Epithelial cell of proximal tubule (primary cell): ENCODE measurements around the gene SPINT2. TPM values are rescaled to one million over a fixed set of nuclear protein-coding genes. Genes with fewer than 3 reads are reported as not detected.
A peak's percentile ranks its signal among the peaks of the same experiment; 100 is the strongest.

Source experiments
- DNase-seq: peaks from one replicate; pipeline ENCODE4 v3.0.0-alpha.2; 2011; ENCODE audit warnings: low read depth
- H3K4me3 ChIP-seq: 2 replicates; pipeline ENCODE4 v1.5.1; 2011; ENCODE audit warnings: low read depth, mild to moderate bottlenecking, low read length
- total RNA-seq: library from RNA; depleted of rRNA; stranded (reverse); fragments of >200 nt; gene quantifications from 2 replicates; pipeline ENCODE4 v1.2.3, GENCODE V29; 2015
- TF ChIP-seq, protein P1 (sequence below): conservative IDR thresholded peaks from 2 replicates; pipeline ENCODE4 v1.5.1; 2012; ENCODE audit warnings: low read depth, mild to moderate bottlenecking, low read length

Gene SPINT2
- total RNA-seq, 1 donor from 2014 or later: 548 TPM

DNA sequence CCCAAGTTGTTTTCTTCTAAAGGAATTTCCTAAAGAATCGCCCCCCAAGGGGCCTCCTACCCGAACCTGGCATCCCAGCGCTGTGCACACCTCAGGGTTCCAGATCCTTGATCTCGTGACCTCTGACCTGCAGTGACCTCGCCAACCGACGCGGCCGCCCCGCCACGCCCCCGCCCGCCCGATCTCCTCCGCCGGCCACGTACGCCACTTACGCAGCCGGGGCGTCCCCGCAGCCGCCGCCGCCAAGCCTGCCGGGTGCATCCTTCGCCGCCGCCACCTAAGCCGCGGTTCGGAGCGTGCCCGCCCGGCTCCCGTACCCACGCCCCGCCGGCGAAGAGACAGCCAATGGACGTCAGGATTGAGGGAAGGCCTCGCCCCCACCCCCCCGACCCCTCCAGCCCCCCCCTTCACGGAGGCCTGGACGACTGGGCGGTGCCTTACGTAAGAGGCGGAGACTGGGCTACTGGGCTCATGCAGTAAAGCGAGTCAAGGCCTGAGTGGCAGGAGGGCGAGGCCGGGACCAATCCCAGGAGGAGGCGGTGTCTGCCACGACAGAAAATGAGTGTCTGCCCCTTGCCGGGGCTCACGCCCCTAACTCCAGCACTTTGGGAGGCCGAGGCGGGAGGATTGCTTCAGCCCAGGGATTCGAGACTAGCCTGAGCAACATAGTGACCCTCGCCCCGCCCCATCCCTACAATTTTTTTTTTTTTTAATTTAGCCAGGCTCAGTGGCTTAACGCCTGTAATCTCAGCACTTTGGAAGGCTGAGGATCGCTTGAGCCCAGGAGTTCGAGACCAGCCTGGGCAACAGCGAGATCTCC, 51.5 kb downstream of the SPINT2 start, which contains the start of gene YIF1B:
Gene YIF1B (minus strand): TSS at position 291 of the 820 bp plus-strand sequence. CDS start 30 bp downstream, at position 261.
- peak; percentile 77 for DNase-seq
- TF ChIP-seq, protein P1, sequence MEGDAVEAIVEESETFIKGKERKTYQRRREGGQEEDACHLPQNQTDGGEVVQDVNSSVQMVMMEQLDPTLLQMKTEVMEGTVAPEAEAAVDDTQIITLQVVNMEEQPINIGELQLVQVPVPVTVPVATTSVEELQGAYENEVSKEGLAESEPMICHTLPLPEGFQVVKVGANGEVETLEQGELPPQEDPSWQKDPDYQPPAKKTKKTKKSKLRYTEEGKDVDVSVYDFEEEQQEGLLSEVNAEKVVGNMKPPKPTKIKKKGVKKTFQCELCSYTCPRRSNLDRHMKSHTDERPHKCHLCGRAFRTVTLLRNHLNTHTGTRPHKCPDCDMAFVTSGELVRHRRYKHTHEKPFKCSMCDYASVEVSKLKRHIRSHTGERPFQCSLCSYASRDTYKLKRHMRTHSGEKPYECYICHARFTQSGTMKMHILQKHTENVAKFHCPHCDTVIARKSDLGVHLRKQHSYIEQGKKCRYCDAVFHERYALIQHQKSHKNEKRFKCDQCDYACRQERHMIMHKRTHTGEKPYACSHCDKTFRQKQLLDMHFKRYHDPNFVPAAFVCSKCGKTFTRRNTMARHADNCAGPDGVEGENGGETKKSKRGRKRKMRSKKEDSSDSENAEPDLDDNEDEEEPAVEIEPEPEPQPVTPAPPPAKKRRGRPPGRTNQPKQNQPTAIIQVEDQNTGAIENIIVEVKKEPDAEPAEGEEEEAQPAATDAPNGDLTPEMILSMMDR: no peak
- peak within 1 kb of the TSS; percentile 97 for H3K4me3 ChIP-seq

DNA sequence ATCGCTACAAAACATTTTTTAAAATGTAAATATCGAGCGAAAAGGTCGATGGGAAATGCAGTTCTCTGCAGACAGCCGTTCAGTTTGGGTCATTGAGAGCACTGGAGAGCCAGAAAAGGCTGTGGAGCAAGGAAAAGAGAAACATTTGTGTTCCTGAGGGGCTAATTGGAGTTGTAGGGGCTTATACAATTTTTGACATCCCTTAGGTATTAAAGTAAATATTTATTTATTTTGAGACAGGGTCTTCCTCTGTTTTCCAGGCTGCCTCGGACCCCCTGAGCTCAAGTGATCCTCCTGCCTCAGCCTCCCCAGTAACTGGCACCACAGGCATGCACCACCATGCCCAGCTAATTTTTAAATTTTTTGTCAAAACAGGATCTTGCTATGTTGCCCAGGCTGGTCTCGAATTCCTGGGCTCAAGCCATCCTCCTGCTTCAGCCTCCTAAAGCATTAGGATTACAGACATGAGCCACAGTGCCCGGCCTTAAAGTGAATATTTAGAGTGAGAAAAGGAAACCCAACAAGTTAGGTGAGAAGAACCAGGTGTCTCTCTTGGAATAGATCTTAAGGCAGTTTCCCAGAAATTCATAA, 52.2 kb downstream of the SPINT2 start:
- DNase-seq: no peak
- H3K4me3 ChIP-seq: peak overlapping the region; percentile 51
- TF ChIP-seq, protein P1: no peak

DNA sequence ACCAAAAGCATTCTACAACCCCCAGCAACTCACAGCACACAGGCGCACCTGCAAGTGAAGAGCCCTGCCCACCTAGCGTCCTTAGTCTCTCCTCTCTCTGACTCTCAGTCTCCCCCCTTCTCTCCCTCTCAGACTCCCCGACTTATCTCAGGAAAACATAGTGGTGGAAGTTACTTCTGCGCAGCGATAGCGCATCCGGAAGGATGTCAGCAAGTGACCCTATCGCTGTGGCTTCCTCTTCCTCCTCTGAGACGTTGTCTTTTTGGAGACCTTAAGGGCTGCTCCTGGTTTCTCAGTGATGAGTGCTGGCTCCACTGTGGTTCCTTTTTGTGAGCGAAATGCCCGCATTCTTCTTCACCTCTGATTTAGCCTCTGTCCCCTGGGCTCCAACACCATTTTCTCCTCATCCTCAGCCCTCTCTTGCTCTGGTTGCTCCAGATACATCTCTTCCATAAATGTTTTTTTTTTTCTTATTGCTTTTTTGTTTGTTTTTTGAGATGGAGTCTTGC, 52.8 kb downstream of the SPINT2 start:
- TF ChIP-seq, protein P1: no peak
- no peak for DNase-seq
- H3K4me3 ChIP-seq: no peak overlapping the region

DNA sequence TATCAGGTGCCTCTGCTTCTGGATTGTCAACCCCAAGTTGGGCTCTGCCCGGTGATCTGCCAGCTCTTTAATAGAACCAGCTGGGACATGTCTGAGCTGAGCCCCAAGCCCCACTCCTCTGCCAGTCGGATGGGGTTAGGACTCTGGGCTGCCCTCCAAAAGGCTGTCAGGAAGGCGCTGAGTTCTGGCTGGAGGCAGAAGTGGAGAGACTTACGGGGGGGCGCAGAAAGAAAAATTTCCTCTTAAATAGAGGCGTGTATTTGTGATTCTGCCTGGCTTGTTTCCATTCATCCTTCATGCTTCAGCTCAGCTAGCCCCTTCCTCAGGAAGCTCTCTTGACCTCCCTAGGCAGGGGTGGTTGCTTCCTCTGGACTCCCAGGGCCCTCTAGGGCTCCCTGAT, 54.3 kb downstream of the SPINT2 start:
- TF ChIP-seq, protein P1: no peak
- DNase-seq: no peak
- H3K4me3 ChIP-seq: no peak overlapping the region

DNA sequence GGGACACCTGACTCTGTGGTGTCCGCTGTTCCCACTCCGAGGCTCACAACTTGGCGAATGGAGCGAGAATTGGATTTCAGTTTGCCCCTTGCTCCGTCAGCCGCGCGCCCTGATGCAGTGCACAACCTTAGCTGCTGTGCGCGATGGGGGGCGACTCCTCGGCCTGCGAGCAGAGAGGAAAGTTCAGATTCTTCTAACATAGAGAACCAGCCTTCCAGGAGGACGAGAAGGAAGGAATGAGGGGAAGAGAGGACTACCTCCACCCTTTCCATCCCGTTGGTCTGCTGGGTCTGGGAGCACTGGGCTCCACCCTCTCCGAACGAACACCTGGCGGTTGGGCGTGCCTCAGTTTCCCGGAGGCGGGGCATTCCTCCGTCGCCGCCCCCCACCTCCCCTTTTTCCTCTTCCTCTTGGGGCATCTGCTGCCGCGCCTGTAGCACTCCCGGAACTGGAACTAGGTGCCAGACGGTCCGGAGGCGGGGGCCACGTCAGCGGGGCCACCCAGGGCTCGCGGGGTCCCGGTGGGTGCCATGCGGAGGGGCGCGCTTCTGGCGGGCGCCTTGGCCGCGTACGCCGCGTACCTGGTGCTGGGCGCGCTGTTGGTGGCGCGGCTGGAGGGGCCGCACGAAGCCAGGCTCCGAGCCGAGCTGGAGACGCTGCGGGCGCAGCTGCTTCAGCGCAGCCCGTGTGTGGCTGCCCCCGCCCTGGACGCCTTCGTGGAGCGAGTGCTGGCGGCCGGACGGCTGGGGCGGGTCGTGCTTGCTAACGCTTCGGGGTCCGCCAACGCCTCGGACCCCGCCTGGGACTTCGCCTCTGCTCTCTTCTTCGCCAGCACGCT, 55.3 kb downstream of the SPINT2 start, which contains the start of gene KCNK6:
Gene KCNK6 (plus strand): TSS at position 425 of the 838 bp plus-strand sequence. CDS start 106 bp downstream, at position 531.
- TF ChIP-seq, protein P1: no peak
- peak within 1 kb of the TSS; percentile 82 for H3K4me3 ChIP-seq
- DNase-seq: no peak

DNA sequence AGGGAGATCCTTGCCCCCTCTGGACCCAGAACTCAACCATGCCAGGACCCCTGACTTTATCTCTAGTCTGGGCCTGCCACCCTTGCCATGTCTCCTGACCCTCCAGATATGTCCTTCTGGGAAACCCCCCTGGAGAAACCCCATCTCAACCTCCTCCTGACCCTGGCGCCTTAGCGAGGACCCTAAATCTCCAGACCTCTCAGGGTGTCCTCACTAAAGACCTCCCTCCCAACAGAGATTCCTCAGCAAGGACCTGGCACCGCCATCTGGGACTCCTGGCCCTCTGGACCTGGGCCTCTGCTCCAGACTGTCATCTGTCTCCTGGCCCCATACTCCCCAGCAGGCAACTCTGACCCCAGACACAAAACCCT, 56.6 kb downstream of the SPINT2 start:
- TF ChIP-seq, protein P1: no peak
- H3K4me3 ChIP-seq: no peak overlapping the region
- no peak for DNase-seq
